Ascending aorta (tissue), 2 donors: ENCODE results near the gene KIRREL2. TPM values are rescaled to one million over a fixed set of nuclear protein-coding genes. Genes with fewer than 3 reads are reported as not detected.
A peak's percentile ranks its signal among the peaks of the same experiment; 100 is the strongest.

Source experiments
- DNase-seq, 2 donors: peaks; one replicate each; pipeline ENCODE4 v3.0.0-alpha.2; 2019; ENCODE audit warnings: low spot score in 2 of 2
- H3K27ac ChIP-seq, 2 donors: fragments of 200-600 bp; sonication (generic); one replicate each; pipeline ENCODE4 v1.5.1; 2016 to 2017; ENCODE audit warnings: mild to moderate bottlenecking in 1 of 2
- H3K27me3 ChIP-seq: fragments of 200-600 bp; sonication (generic); one replicate; pipeline ENCODE4 v1.5.1; 2017
- H3K36me3 ChIP-seq, 2 donors: fragments of 200-600 bp; sonication (generic); one replicate each; pipeline ENCODE4 v1.5.1; 2016
- H3K4me1 ChIP-seq, 2 donors: fragments of 200-600 bp; sonication (generic); one replicate each; pipeline ENCODE4 v1.5.1; 2016 to 2017; ENCODE audit warnings: mild to moderate bottlenecking in 1 of 2
- H3K4me3 ChIP-seq, 2 donors: fragments of 200-600 bp; sonication (generic); one replicate each; pipeline ENCODE4 v1.5.1; 2016 to 2017; ENCODE audit warnings: mild to moderate bottlenecking in 1 of 2
- H3K9me3 ChIP-seq, 2 donors: fragments of 200-600 bp; sonication (generic); one replicate each; pipeline ENCODE4 v1.5.1; 2016
- CTCF ChIP-seq, 3 experiments: fragments of 200-600 bp in 2 of 3; fragments of 450-650 bp in 1 of 3; sonication (generic) in 2 of 3; IDR thresholded peaks; one replicate each; pipeline ENCODE4 v1.5.1; 2016 to 2019; ENCODE audit warnings: antibody characterized with exemption in 3 of 3, mild to moderate bottlenecking in 1 of 3, moderate library complexity in 1 of 3
- intact Hi-C: fragments of 100-400 bp; cut with DNase I; formaldehyde crosslinking; loops from one replicate; pipeline ENCODE4 v1.15.1; 2023
- total RNA-seq: library from RNA; depleted of rRNA; stranded (reverse); fragments of >200 nt; gene quantifications from one replicate; pipeline ENCODE4 v1.1.0, GENCODE V29; 2016

The KIRREL2 gene
- total RNA-seq, 1 donor from 2014 or later: not detected

- intact Hi-C loops: no loop called here
- no peak for TF ChIP-seq CTCF (IDR thresholded peaks at IDR 0.05)
- DNase-seq: peak; percentile 64 to 89
These were observed 23.1 kb downstream of the KIRREL2 start for GRCh38 chr19:35879770-35880317.

DNA sequence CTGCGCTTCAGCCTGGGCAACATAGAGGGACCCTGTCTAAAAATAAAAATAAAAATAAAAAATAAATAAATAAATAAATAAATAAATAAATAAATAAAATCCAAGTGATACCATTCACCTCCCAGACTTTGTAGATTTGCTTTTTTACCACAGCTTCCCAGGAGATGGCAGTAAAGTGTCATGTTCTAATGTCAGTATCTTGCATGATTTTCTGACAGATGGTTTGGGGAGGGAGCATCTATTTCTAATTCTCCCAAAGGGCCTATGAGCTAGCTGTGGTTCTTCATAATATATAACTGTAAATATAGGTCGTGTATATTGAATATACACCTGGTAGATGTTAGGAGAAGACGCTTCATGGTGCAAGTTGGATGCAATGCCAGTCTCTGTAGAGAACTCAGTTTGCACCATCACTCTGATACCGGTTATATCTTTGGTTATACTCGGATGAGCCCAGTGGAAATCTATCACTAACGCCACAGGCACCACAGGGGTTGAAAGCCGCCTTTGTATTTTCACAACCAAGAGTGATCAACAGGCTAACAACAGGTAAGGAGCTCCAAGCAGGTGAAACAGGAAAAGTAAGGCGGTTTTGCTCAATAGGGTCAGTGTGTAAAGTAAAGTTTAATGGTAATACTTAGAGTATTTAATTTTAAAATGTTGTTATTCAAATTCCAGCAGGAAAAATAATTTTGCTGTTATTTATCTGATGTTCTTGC lies 25.6 kb downstream of the KIRREL2 start:
- Histone ChIP-seq H3K9me3 (no peaks in the 10 kb centered on the region), H3K4me3 (no peak overlapping the region), H3K27ac (no peak overlapping the region), H3K4me1 (no peaks in the 10 kb centered on the region), H3K36me3 (peaks cover 0 to 2% of the 10 kb centered on the region in 2 donors), H3K27me3 (no peaks in the 10 kb centered on the region)
- peak; percentile 23 to 53 (median 42) for TF ChIP-seq CTCF (IDR thresholded peaks at IDR 0.05)
- intact Hi-C loops: loop anchor here (1.0 kb wide), 1 partner anchor 49 kb away; no protein-coding TSS in a partner anchor
- DNase-seq: no peak

More at GRCh38 chr19:35879770-35880317, 23.1 kb downstream of the KIRREL2 start:
- no peaks in the 10 kb centered on the region for H3K27me3 ChIP-seq
- H3K36me3 ChIP-seq: peaks cover 0 to 8% of the 10 kb centered on the region in 2 donors
- no peak overlapping the region for H3K27ac ChIP-seq
- no peak overlapping the region for H3K4me3 ChIP-seq
- no peaks in the 10 kb centered on the region for H3K9me3 ChIP-seq
- no peaks in the 10 kb centered on the region for H3K4me1 ChIP-seq

DNA sequence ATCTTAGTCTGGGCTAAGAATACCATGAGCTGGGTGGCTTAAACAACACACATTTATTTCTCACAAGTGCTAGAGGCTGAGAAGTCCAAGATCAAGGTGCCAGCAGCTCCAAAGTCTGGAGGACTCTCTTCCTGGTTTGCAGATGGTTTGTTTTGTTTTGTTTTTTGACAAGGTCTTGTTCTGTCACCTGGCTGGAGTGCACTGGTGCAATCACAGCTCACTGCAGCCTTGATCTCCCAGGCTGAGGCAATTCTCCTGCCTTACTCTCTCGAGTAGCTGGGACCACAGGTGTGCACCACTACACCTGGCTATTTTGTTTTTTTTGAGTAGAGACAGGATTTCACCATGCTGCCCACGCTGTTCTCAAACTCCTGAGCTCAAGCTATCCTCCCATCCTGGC lies 27.2 kb downstream of the KIRREL2 start:
- Histone ChIP-seq H3K36me3 (peaks cover 10 to 18% of the 10 kb centered on the region in 2 donors), H3K4me3 (no peak overlapping the region), H3K4me1 (no peaks in the 10 kb centered on the region), H3K9me3 (no peaks in the 10 kb centered on the region), H3K27ac (no peak overlapping the region), H3K27me3 (no peaks in the 10 kb centered on the region)
- intact Hi-C loops: no loop called here
- DNase-seq: no peak
- no peak for TF ChIP-seq CTCF (IDR thresholded peaks at IDR 0.05)

- Histone ChIP-seq H3K27ac (no peak overlapping the region), H3K27me3 (no peaks in the 10 kb centered on the region), H3K36me3 (peaks cover 23 to 32% of the 10 kb centered on the region in 2 donors), H3K4me1 (no peaks in the 10 kb centered on the region), H3K9me3 (no peaks in the 10 kb centered on the region), H3K4me3 (no peak overlapping the region)
- intact Hi-C loops: no loop called here
- DNase-seq: no peak
- TF ChIP-seq CTCF (IDR thresholded peaks at IDR 0.05): no peak
These were observed 28.6 kb downstream of the KIRREL2 start for GRCh38 chr19:35885225-35885738.

DNA sequence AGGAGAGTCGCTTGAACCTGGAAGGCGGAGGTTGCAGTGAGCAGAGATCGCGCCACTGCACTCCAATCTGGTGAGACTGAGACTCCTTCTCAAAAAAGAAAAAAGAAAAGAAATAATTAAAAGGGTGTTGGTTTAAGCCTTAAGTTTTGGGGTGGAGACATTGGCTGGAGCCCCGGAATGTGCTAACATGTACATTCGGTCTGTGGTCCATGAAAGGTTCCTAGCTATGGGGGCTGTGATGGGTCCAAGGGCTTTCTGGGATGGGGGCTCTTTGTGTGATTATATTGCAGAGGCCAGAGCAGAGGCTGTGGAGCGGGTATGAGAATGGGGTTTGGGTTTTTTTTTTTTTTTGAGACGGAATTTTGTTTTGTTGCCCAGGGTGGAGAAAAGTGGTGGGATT lies 29.2 kb downstream of the KIRREL2 start:
- DNase-seq: no peak
- intact Hi-C loops: no loop called here
- no peak for TF ChIP-seq CTCF (IDR thresholded peaks at IDR 0.05)
- no peaks in the 10 kb centered on the region for H3K4me1 ChIP-seq
- no peaks in the 10 kb centered on the region for H3K9me3 ChIP-seq
- H3K27me3 ChIP-seq: no peaks in the 10 kb centered on the region
- H3K36me3 ChIP-seq: peaks cover 30 to 38% of the 10 kb centered on the region in 2 donors
- H3K4me3 ChIP-seq: no peak overlapping the region
- no peak overlapping the region for H3K27ac ChIP-seq
